Fibroblast of the conjunctiva (primary cell): ENCODE results near the gene PDCD10.

ENCODE experiments used
- DNase-seq: peaks from one replicate; pipeline ENCODE4 v3.0.0-alpha.2; 2010; ENCODE audit warnings: low read depth

PDCD10 gene

DNA sequence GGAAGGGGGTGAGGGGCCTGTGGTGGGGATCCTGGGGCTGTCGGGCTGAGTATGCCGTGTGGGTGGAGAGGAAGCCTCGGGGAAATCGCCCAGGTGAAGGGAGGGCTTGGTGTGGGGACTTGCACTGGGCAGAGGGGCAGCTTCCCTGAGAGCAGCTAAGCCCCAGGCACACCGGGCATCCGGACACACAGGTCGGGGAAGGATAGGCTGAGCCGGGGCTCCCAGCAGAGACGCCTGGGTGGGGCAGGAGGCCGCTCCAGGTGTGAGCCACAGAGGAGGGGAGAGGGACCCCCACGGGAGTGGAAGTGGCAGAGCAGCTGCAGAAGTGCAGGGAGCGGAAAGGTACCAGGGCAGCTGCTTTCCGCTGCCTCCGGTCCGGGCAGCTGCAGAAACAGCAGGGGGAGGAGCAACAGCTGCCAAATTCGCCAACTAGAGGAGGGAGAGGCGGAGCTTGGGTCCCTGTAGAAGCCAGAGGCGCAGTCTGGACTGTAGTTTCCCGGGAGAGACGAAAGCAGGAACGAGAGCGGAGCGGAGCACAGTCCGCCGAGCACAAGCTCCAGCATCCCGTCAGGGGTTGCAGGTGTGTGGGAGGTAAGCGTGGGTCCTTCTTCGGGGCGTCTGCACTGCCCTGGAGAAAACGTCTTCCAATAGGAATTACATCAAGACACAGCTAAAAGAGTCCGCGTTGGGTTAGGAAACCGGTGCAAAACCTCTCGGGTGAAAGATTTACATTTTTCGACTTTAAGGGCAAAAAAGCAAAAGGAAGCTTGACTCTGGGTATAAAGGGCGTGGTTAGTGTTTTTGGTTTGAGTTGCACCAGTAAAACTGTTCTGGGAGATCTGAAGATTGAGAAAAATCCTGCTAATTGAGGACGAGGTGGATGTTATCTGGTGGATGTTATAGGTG, 794 bp upstream of the PDCD10 start, which contains the start of gene SERPINI1:
Gene SERPINI1, plus strand, starts transcription at position 489 of the 906 bp plus-strand sequence. CDS start 53,408 bp downstream, outside the sequence.
- DNase-seq, result peak; percentile 78

- no peak for DNase-seq
Measured at GRCh38 chr3:167733961-167734497, 663 bp downstream of the PDCD10 start.

- no peak for DNase-seq
Measured at GRCh38 chr3:167732313-167733065, 2.2 kb downstream of the PDCD10 start.

- no peak for DNase-seq
Measured at GRCh38 chr3:167731393-167731792, 3.3 kb downstream of the PDCD10 start.

- no peak for DNase-seq
Measured at GRCh38 chr3:167729591-167729990, 5.1 kb downstream of the PDCD10 start.

- no peak for DNase-seq
Measured at GRCh38 chr3:167728632-167729323, 5.9 kb downstream of the PDCD10 start.

DNA sequence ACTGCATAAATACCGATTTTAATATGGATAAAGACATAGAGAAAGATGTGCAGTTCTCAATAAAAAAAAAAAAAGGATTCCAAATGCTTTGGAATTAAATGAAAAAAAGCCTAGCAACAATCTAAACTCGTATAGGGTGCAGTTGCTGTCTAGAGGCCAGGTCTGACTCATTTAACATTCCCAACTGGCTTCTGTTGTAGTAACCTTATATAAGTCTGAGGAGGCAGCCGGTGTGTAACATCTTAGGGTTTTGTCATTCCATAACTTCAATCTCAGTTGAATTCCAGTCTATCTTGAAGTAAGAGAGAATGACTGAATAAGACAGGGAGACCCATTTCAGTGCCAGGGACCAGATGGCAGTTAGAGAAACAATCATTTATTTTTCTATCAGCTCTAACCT, 6.5 kb downstream of the PDCD10 start:
- peak; percentile 33 for DNase-seq

GRCh38 chr3:167723872-167724271, 10.8 kb downstream of the PDCD10 start:
- no peak for DNase-seq

DNA sequence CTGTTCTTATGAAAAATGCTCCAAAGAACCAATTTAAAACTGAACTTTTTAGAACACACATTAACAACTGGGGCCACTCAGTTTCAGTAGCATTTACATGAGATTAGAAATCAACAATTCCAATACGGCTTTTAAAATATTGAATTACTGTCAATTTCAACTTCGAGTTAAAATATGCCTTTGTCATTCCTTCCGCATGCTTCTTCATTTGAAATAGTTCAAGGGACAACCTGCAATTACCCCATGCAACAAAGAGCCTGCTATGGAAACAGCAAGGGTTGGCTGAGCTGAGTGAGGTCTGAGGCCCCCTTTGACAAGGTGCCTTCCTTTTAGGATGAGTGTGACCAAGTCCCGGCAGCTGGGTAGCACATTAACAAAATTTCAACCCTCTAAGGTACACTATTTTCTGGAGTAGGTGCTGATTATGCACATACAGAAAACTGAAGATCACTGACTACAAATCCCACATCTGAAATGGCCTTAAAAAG, 11.6 kb downstream of the PDCD10 start:
- no peak for DNase-seq

- no peak for DNase-seq
Measured at GRCh38 chr3:167718582-167718981, 16.1 kb downstream of the PDCD10 start.

- no peak for DNase-seq
Measured at GRCh38 chr3:167716920-167717319, 17.8 kb downstream of the PDCD10 start.

GRCh38 chr3:167714871-167715270, 19.8 kb downstream of the PDCD10 start:
- DNase-seq, result no peak

DNA sequence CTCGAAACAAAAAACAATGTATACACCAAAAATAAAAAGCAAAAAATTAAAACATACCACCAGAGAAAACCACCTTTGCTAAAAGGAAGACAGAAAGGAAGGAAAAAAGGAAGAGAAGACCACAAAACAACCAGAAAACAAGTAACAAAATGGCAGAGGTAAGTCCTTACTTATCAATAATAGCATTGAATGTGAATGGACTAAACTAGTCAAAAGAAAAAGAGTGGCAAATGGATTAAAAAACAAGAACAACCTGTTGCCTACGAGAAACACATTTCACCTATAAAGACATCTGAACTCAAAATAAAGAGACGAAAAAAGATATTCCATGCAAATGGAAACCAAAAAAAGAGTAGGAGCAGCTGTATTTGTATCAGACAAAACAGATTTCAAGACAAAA, 22.2 kb downstream of the PDCD10 start:
- no peak for DNase-seq

DNA sequence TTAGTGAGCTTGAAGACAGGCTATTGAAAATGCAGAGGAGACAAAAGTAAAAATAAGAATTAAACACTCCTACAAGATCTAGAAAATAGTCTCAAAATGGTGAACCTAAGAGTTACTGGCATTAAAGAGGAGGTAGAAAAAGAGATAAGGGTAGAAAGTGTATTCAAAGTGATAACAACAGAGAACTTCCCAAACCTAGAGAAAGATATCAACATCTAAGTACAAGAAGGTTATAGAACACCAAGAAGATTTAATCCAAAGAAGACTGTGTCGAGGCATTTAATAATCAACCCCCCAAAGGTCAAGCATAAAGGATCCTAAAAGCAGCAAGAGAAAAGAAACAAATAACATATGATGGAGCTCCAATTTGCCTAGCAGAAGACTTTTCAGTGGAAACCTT, 23.3 kb downstream of the PDCD10 start:
- no peak for DNase-seq

- no peak for DNase-seq
Measured at GRCh38 chr3:167710552-167710951, 24.1 kb downstream of the PDCD10 start.

- DNase-seq, result no peak
Measured at GRCh38 chr3:167709690-167710089, 25.0 kb downstream of the PDCD10 start.

GRCh38 chr3:167705840-167706239, 28.9 kb downstream of the PDCD10 start:
- no peak for DNase-seq

DNA sequence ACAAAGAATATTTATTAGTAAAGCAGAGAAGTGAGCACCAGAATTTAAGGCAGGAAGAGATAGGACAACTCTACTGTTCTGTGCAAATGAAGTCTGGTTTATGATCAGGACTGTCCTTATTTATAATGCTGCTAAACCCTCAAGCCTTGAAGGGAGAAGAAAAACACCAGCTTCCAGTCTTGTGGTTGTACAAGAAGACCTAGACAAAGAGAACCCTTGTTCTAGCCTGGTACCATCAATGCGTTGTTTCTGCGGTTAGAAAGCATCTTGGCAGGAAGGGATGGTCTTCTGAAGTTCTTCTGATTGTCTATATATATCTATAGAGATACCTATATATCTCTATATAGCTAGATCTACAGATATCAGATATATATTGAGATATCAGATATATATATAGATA, 33.8 kb downstream of the PDCD10 start:
- DNase-seq, result no peak

- no peak for DNase-seq
Measured at GRCh38 chr3:167700046-167700445, 34.6 kb downstream of the PDCD10 start.

DNA sequence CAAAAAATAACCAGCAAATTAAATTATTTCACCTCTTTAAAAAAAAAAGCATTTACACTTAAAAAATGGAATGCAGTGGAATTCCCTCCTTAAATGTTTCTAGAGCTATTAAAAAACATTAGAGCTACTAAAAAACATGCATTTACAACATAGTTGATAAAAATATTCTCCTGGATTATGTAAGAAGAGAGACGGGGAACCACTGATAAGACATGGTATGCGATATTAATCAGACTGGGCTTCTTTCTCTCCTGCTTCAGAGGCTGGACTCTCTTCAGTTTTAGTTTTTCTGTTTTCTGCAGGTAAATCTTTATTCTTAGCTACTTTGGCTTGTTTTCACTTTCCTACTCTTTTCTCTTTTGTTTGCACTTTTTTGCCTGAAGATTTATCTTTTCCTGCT, 40.6 kb downstream of the PDCD10 start:
- no peak for DNase-seq

GRCh38 chr3:167691366-167691765, 43.3 kb downstream of the PDCD10 start:
- no peak for DNase-seq

DNA sequence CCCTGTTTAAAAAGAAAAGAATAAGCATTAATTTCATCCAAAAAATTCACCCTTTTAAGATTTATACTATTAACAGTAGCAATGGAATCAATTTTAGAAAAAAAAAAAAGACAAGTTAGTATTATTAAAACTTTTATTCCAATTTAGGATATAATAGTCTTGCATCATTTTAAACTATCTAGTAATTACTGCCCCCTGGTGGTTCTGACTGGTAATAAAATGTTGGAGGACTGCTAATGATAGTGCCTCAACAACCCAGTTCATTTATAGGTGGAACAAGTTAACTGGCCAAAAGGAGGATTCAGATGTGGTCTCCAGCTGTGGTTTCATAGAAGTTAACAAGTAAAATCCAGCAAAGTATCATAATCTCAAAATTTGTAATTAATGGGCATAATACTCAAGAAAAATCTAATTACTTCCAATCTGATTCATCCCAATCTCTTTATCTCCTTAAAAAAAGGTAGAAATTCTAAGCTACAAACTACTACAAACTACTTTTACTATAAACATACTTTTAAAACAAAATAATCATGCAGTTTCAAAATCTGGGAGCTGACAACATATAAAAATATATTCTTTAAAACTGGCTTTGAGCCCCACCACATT, 50.2 kb downstream of the PDCD10 start:
- DNase-seq, result peak; percentile 35
